SU-DHL-6 (cell line): ENCODE results near the gene ANKRD29.

Experiments used
- H2AFZ ChIP-seq: fragments of 200-600 bp; sonication (generic); 2 replicates; pipeline ENCODE4 v1.6.1; 2014; ENCODE audit warnings: low read depth, mild to moderate bottlenecking, moderate library complexity, mixed read lengths, antibody characterized with exemption, low read length; ENCODE audit not compliant: severe bottlenecking
- H3F3A ChIP-seq: fragments of 200-600 bp; shearing (Covaris generic); 2 replicates; pipeline ENCODE4 v1.6.0; 2016; ENCODE audit warnings: antibody characterized with exemption, mild to moderate bottlenecking; ENCODE audit not compliant: insufficient read depth
- H3K27ac ChIP-seq: fragments of 200-600 bp; sonication (generic); 2 replicates; pipeline ENCODE4 v1.5.1; 2016; ENCODE audit warnings: low read depth, mild to moderate bottlenecking, low read length, moderate library complexity, mixed read lengths
- H3K27me3 ChIP-seq: fragments of 200-600 bp; sonication (generic), shearing (Covaris generic); 2 replicates; pipeline ENCODE4 v1.6.0; 2014; ENCODE audit warnings: mild to moderate bottlenecking, low read length
- H3K36me3 ChIP-seq: fragments of 200-600 bp; sonication (generic); 2 replicates; pipeline ENCODE4 v1.6.1; 2014; ENCODE audit warnings: mild to moderate bottlenecking, low read length, mixed read lengths
- H3K4me2 ChIP-seq: fragments of 300-600, 200-600 bp; shearing (Covaris generic), sonication (generic); 2 replicates; pipeline ENCODE4 v1.6.0; 2014; ENCODE audit warnings: low read length, low read depth, mild to moderate bottlenecking; ENCODE audit not compliant: poor library complexity, severe bottlenecking
- H3K4me3 ChIP-seq: fragments of 200-600 bp; sonication (generic); 2 replicates; pipeline ENCODE4 v1.5.1; 2014; ENCODE audit warnings: antibody characterized with exemption, low read length, mild to moderate bottlenecking, mixed read lengths; ENCODE audit not compliant: insufficient read depth, poor library complexity, severe bottlenecking
- H3K79me2 ChIP-seq: fragments of 200-600 bp; sonication (generic); 2 replicates; pipeline ENCODE4 v1.6.1; 2014; ENCODE audit warnings: mild to moderate bottlenecking, low read length, moderate library complexity; ENCODE audit not compliant: insufficient read depth
- H3K9ac ChIP-seq: fragments of 200-600 bp; sonication (generic); 2 replicates; pipeline ENCODE4 v1.7.0; 2014; ENCODE audit warnings: mild to moderate bottlenecking, low read length
- H3K9me2 ChIP-seq: fragments of 200-600 bp; sonication (generic); replicated peaks from 2 replicates; pipeline ENCODE4 v1.6.1; 2014; ENCODE audit warnings: low read length; ENCODE audit not compliant: insufficient read depth
- H3K9me3 ChIP-seq: fragments of 200-600 bp; sonication (generic); 2 replicates; pipeline ENCODE4 v1.6.1; 2014; ENCODE audit warnings: low read length, mixed read lengths; ENCODE audit not compliant: insufficient read depth
- H4K20me1 ChIP-seq: fragments of 200-600 bp; sonication (generic); 2 replicates; pipeline ENCODE4 v1.6.1; 2014; ENCODE audit warnings: low read depth, mild to moderate bottlenecking, antibody characterized with exemption, low read length, moderate library complexity, mixed read lengths
- EZH2phosphoT487 ChIP-seq: fragments of 200-600 bp; sonication (generic), shearing (Covaris generic); conservative IDR thresholded peaks from 2 replicates; pipeline ENCODE4 v1.6.1; 2018; ENCODE audit warnings: mild to moderate bottlenecking, antibody characterized with exemption, low read length, moderate library complexity, mixed read lengths
- TF ChIP-seq, protein P1 (sequence below): fragments of 200-600 bp; sonication (generic); IDR thresholded peaks from one replicate; pipeline ENCODE4 v1.5.1; 2017; ENCODE audit warnings: antibody characterized with exemption, mild to moderate bottlenecking, low read length, moderate library complexity; ENCODE audit not compliant: insufficient read depth, poor library complexity, severe bottlenecking

Gene ANKRD29

DNA sequence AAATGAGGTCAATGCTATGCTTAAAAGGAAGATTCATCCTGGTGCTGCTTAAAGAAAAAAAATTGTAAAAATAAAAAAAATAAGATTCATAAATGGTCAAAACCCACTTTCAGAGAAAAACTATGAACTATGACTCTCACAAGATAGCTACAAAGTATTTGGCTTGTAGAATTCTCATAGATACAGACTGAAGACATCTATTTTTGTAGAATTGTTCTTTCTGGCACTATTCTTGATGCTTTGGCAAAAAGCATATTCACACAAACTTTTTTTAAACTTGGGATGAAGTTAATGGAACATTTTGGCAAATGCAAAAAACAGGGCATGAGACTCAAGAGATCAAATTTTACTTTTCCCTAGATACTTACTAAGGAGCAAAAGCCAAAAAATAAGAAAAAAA is 12.5 kb upstream of the ANKRD29 start:
- Histone ChIP-seq H3K4me2 (no peak overlapping the region), H3K27ac (no peak overlapping the region), H3K4me3 (no peak overlapping the region), H2AFZ (no peak overlapping the region), H3K9ac (no peak overlapping the region), H3F3A (no peaks in the 10 kb centered on the region), H3K27me3 (no peaks in the 10 kb centered on the region), H3K9me3 (no peaks in the 10 kb centered on the region), H3K36me3 (no peaks in the 10 kb centered on the region), H3K9me2 (no peaks in the 10 kb centered on the region), H4K20me1 (no peaks in the 10 kb centered on the region), H3K79me2 (no peaks in the 10 kb centered on the region)
- TF ChIP-seq EZH2phosphoT487: no peak
- TF ChIP-seq, protein P1, sequence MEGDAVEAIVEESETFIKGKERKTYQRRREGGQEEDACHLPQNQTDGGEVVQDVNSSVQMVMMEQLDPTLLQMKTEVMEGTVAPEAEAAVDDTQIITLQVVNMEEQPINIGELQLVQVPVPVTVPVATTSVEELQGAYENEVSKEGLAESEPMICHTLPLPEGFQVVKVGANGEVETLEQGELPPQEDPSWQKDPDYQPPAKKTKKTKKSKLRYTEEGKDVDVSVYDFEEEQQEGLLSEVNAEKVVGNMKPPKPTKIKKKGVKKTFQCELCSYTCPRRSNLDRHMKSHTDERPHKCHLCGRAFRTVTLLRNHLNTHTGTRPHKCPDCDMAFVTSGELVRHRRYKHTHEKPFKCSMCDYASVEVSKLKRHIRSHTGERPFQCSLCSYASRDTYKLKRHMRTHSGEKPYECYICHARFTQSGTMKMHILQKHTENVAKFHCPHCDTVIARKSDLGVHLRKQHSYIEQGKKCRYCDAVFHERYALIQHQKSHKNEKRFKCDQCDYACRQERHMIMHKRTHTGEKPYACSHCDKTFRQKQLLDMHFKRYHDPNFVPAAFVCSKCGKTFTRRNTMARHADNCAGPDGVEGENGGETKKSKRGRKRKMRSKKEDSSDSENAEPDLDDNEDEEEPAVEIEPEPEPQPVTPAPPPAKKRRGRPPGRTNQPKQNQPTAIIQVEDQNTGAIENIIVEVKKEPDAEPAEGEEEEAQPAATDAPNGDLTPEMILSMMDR: no peak

DNA sequence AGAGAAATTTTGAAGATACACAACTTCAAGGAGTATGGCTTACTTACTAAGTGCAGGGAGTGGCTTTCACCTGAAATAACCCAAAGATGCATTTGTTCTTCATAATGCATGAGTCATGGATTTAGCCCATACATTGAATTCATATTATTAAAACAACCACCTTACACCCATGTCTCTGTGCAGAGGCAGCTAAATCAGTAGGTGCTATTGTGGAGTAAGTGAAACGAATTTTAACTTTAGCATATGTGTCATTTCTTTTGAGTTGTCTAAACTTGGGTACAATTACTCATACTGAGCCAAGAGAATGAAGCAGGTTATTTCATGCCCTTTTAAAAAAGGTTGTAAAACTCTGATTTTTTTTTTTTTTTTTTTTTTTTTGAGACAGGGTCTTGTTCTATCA is 11.0 kb upstream of the ANKRD29 start:
- H3K36me3 ChIP-seq: no peaks in the 10 kb centered on the region
- H3K27me3 ChIP-seq: no peaks in the 10 kb centered on the region
- no peak overlapping the region for H3K4me3 ChIP-seq
- no peaks in the 10 kb centered on the region for H3K79me2 ChIP-seq
- H3K9me3 ChIP-seq: no peaks in the 10 kb centered on the region
- no peak overlapping the region for H3K27ac ChIP-seq
- no peak for TF ChIP-seq EZH2phosphoT487
- TF ChIP-seq, protein P1: no peak
- no peak overlapping the region for H3K4me2 ChIP-seq
- no peak overlapping the region for H3K9ac ChIP-seq
- H3F3A ChIP-seq: no peaks in the 10 kb centered on the region
- no peak overlapping the region for H2AFZ ChIP-seq
- H4K20me1 ChIP-seq: no peaks in the 10 kb centered on the region
- H3K9me2 ChIP-seq: no peaks in the 10 kb centered on the region

DNA sequence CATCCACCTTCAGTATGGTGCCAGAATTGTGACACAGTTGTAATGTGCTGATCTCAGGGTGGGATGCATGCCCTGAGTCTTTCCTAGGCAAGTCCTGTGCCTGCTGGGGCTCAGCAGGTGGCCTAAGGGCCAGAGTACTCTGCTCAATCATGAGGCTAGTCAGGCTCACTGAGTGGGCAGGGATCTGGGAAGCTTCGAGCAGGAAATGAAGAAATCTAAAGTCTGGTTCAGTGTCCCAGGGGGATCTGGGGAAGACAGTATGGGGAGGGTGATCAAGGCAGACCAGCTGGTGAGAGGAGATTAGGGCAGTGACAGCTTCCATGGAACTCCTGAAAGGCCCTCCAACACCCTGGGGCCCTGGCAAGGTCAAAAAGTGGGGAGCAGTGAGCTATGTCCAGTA is 8.9 kb upstream of the ANKRD29 start:
- no peaks in the 10 kb centered on the region for H3K79me2 ChIP-seq
- no peak overlapping the region for H3K27ac ChIP-seq
- H3K36me3 ChIP-seq: no peaks in the 10 kb centered on the region
- H2AFZ ChIP-seq: no peak overlapping the region
- TF ChIP-seq EZH2phosphoT487: no peak
- TF ChIP-seq, protein P1: no peak
- no peaks in the 10 kb centered on the region for H4K20me1 ChIP-seq
- no peaks in the 10 kb centered on the region for H3K27me3 ChIP-seq
- H3K9me2 ChIP-seq: no peaks in the 10 kb centered on the region
- no peak overlapping the region for H3K4me2 ChIP-seq
- no peaks in the 10 kb centered on the region for H3F3A ChIP-seq
- H3K9me3 ChIP-seq: no peaks in the 10 kb centered on the region
- H3K4me3 ChIP-seq: no peak overlapping the region
- H3K9ac ChIP-seq: no peak overlapping the region
